Suprapubic skin (tissue), 3 donors: ENCODE data around the gene COP1.

ENCODE experiments used
- CTCF ChIP-seq, 2 donors: fragments of 200-600 bp in 1 of 2; fragments of 450-650 bp in 1 of 2; sonication (generic) in 1 of 2; IDR thresholded peaks; one replicate each; pipeline ENCODE4 v1.5.1; 2016 to 2019; ENCODE audit warnings: antibody characterized with exemption in 2 of 2, mild to moderate bottlenecking in 1 of 2, moderate library complexity in 1 of 2
- POLR2A ChIP-seq, 2 donors: fragments of 450-650 bp; IDR thresholded peaks; one replicate each; pipeline ENCODE4 v1.6.1; 2017; ENCODE audit warnings: antibody characterized with exemption in 2 of 2, mild to moderate bottlenecking in 2 of 2, moderate library complexity in 2 of 2

- TF ChIP-seq CTCF (IDR thresholded peaks at IDR 0.05) = no peak
- TF ChIP-seq POLR2A (IDR thresholded peaks at IDR 0.05) = no peak
Observed at GRCh38 chr1:176141449-176141848, 65.6 kb downstream of the COP1 start.
